Left lung (tissue), 10 donors: ENCODE data around the gene TFPI2. TPM values are rescaled to one million over a fixed set of nuclear protein-coding genes. Genes with fewer than 3 reads are reported as not detected.

ENCODE experiments used
- ATAC-seq: fragments of 200-7000 bp; cut with Tn5 transposase; one replicate; pipeline ENCODE4 v1.9.1; 2020; ENCODE audit warnings: moderate library complexity
- DNase-seq, 4 donors: peaks; one replicate each; pipeline ENCODE4 v3.0.0-alpha.2; 2013 to 2020
- H3K27ac ChIP-seq, 2 donors: fragments of 200-600 bp; sonication (generic) in 1 of 2; one replicate each; pipeline versions ENCODE4 v1.5.0 to v1.8.0; 2020 to 2021
- H3K27me3 ChIP-seq, 2 donors: fragments of 200-600 bp; sonication (generic) in 1 of 2; one replicate each; pipeline versions ENCODE4 v1.5.0 to v1.8.0; 2020 to 2021
- H3K36me3 ChIP-seq, 2 donors: fragments of 200-600 bp; sonication (generic) in 1 of 2; one replicate each; pipeline versions ENCODE4 v1.5.0 to v1.8.0; 2020 to 2021
- H3K4me1 ChIP-seq, 2 donors: fragments of 200-600 bp; one replicate each; pipeline ENCODE4 v1.8.0; 2021
- H3K4me3 ChIP-seq, 2 donors: fragments of 200-600 bp; sonication (generic) in 1 of 2; one replicate each; pipeline versions ENCODE4 v1.5.0 to v1.8.0; 2020 to 2021; ENCODE audit warnings: mild to moderate bottlenecking in 1 of 2
- H3K9me3 ChIP-seq, 2 donors: fragments of 200-600 bp; sonication (generic) in 1 of 2; one replicate each; pipeline versions ENCODE4 v1.5.0 to v1.8.0; 2020 to 2021
- intact Hi-C, 2 donors: fragments of 100-400 bp; cut with DNase I; formaldehyde crosslinking; loops; one replicate each; pipeline versions ENCODE4 v1.11.2 to v1.14.2; 2022
- polyA plus RNA-seq, 6 donors: library from polyadenylated mRNA; unstranded; fragments of 120-200 nt; gene quantifications; one replicate each; pipeline ENCODE4 v1.2.1, GENCODE V29; 2013; ENCODE audit not compliant: insufficient read length in 6 of 6
- total RNA-seq, 2 donors: library from RNA; stranded (reverse); fragmentation: NEBNext Ultra II Directional; extraction: Animal tissue kit (Norgen Biotek cat#: 25700); gene quantifications; one replicate each; pipeline ENCODE4 v1.2.1, GENCODE V29; 2021
- TF ChIP-seq, protein P1 (sequence below), 2 donors: fragments of 200-600 bp; sonication (generic) in 1 of 2; IDR thresholded peaks; one replicate each; pipeline versions ENCODE4 v1.5.0 to v1.8.0; 2021; ENCODE audit warnings: antibody characterized with exemption in 2 of 2
- donor health status: DM: no; HTN: yes; CAD: no.
- donor health status: DM: no; HTN: no; CAD: no.

TFPI2 gene
- total and polyA plus RNA-seq, 8 donors: 2.8 to 15.9 (median 7.1) TPM

DNA sequence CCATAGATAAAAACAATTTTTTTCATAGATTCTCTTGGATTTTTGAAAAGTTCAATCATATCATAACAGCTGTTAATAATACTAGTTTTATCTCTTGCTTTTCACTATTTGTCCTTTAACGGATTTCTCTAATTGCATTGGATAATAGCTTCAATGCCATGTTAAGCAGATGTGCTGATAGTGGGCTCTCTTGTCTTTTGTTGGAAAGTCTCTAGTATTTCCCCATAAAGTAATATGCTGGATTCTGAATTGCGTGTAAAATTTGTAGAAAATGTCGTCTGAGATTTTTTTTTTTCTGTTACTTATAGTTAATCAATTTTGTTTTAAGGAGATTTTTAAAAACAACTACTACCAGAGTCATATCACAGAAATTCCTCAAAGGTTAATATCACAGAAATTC, 53.3 kb downstream of the TFPI2 start:
- Histone ChIP-seq H3K27ac (no peak overlapping the region), H3K4me1 (no peaks in the 10 kb centered on the region), H3K4me3 (no peak overlapping the region), H3K36me3 (no peaks in the 10 kb centered on the region), H3K27me3 (no peaks in the 10 kb centered on the region), H3K9me3 (no peaks in the 10 kb centered on the region)
- ATAC-seq (no peak), DNase-seq (no peak)
- intact Hi-C loops: no loop called here
- TF ChIP-seq, protein P1, sequence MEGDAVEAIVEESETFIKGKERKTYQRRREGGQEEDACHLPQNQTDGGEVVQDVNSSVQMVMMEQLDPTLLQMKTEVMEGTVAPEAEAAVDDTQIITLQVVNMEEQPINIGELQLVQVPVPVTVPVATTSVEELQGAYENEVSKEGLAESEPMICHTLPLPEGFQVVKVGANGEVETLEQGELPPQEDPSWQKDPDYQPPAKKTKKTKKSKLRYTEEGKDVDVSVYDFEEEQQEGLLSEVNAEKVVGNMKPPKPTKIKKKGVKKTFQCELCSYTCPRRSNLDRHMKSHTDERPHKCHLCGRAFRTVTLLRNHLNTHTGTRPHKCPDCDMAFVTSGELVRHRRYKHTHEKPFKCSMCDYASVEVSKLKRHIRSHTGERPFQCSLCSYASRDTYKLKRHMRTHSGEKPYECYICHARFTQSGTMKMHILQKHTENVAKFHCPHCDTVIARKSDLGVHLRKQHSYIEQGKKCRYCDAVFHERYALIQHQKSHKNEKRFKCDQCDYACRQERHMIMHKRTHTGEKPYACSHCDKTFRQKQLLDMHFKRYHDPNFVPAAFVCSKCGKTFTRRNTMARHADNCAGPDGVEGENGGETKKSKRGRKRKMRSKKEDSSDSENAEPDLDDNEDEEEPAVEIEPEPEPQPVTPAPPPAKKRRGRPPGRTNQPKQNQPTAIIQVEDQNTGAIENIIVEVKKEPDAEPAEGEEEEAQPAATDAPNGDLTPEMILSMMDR (IDR thresholded peaks at IDR 0.05): no peak

DNA sequence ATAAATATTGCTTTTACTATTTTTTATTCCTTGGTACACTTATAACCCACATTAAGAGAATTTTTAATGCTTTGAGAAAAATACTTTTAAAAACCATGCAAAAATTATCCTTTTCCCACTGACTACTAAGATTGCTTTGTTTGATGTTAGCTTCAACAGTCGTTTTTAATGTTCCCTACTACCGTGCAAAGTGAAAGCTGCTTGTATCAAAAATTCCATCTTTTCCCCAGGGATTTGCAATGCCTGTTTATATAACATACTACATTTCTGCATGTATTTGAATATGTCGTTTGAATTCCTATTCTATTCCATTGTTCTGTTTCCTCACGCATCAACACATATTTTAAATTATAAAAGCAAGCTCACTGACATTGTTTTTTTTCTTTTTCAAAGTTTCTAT, 54.4 kb downstream of the TFPI2 start:
- no peak for DNase-seq
- intact Hi-C loops: no loop called here
- TF ChIP-seq, protein P1 (IDR thresholded peaks at IDR 0.05): no peak

DNA sequence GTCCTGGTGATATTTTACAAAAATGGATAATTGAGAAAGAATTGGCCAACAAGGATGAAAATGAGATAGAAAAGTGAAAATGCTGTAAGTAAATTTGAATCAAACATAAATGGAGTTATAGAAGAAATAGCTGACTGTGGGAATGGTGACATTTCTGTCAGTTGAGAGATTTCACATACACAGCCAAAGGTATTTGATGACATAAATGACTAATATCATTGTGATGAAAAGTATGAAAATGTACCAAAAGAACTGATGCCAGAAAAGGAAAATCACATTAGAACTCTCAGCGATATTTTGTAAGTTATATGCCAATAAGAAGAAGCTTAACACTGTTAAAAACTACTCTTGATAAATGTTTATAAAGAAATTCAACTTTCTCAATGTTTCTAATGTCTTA, 54.9 kb downstream of the TFPI2 start:
- no peaks in the 10 kb centered on the region for H3K27me3 ChIP-seq
- ATAC-seq (no peak), DNase-seq (no peak)
- intact Hi-C loops: no loop called here
- H3K4me1 ChIP-seq: no peaks in the 10 kb centered on the region
- H3K9me3 ChIP-seq: no peaks in the 10 kb centered on the region
- TF ChIP-seq, protein P1 (IDR thresholded peaks at IDR 0.05): no peak
- no peak overlapping the region for H3K27ac ChIP-seq
- no peak overlapping the region for H3K4me3 ChIP-seq
- H3K36me3 ChIP-seq: no peaks in the 10 kb centered on the region

More for the DNA sequence above, 54.4 kb downstream of the TFPI2 start:
- Histone ChIP-seq H3K27ac (no peak overlapping the region), H3K4me1 (no peaks in the 10 kb centered on the region), H3K36me3 (no peaks in the 10 kb centered on the region), H3K4me3 (no peak overlapping the region), H3K27me3 (no peaks in the 10 kb centered on the region), H3K9me3 (no peaks in the 10 kb centered on the region)
- ATAC-seq: no peak

Other genes starting within 250 kb of the TFPI2 start
- gene GNGT1, start 15.8 kb upstream of the TFPI2 start, total RNA-seq: not detected
- under 1 TPM in 1 of 6 donors, not detected in 5; 0.07 TPM for gene GNGT1, start 15.8 kb upstream of the TFPI2 start, polyA plus RNA-seq
- 10 to 100 TPM; 15.6 to 18.2 TPM for gene GNG11, start 31.0 kb upstream of the TFPI2 start, total RNA-seq
- gene GNG11, start 31.0 kb upstream of the TFPI2 start, polyA plus RNA-seq: 10 to 100 TPM; 42.5 to 54.5 (median 50.2) TPM
- 10 to 100 TPM; 22.0 to 30.3 TPM for gene BET1, start 113.6 kb upstream of the TFPI2 start, total RNA-seq
- 10 to 100 TPM; 35.1 to 49.4 (median 40.1) TPM for gene BET1, start 113.6 kb upstream of the TFPI2 start, polyA plus RNA-seq